ENCODE measurements around the gene PLCB4.

DNA sequence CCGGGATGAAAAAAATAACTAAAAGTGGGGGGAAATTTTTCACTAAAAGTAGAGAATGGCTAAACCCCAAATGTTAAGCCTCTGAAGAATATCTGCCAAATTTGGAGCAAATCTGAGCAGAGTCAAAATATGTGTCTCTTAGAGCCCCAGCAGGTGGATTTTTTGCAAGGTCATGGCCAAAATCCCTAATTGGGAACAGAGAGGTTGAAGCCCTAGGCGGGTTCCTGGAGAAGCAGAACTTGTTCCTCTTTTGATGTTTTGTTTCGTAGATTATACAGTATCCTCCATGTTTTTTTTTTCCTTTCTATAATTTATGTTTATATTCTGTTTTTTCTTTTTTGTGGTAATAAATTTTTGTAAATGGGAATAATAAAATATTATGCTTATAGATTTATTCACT, 94.4 kb downstream of the PLCB4 start:
- TF ChIP-seq, protein P1, sequence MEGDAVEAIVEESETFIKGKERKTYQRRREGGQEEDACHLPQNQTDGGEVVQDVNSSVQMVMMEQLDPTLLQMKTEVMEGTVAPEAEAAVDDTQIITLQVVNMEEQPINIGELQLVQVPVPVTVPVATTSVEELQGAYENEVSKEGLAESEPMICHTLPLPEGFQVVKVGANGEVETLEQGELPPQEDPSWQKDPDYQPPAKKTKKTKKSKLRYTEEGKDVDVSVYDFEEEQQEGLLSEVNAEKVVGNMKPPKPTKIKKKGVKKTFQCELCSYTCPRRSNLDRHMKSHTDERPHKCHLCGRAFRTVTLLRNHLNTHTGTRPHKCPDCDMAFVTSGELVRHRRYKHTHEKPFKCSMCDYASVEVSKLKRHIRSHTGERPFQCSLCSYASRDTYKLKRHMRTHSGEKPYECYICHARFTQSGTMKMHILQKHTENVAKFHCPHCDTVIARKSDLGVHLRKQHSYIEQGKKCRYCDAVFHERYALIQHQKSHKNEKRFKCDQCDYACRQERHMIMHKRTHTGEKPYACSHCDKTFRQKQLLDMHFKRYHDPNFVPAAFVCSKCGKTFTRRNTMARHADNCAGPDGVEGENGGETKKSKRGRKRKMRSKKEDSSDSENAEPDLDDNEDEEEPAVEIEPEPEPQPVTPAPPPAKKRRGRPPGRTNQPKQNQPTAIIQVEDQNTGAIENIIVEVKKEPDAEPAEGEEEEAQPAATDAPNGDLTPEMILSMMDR (conservative IDR thresholded peaks at IDR 0.05 in 1 of 2, IDR thresholded peaks at IDR 0.05 in 1 of 2; ENCODE audit: low read depth in 1 of 2, low read length in 2 of 2), result no peak
- TF ChIP-seq EZH2 (IDR thresholded peaks at IDR 0.05; ENCODE audit: low read length, missing control alignments), result no peak

Measured in fibroblast of lung (primary cell).